CD4-positive, alpha-beta T cell (primary cell): ENCODE data around the gene NTM. TPM values are rescaled to one million over a fixed set of nuclear protein-coding genes. Genes with fewer than 3 reads are reported as not detected.

Experiments used
- ATAC-seq: fragments of 200-7000 bp; cut with Tn5 transposase; one replicate; pipeline ENCODE4 v1.10.0; 2022; ENCODE audit warnings: mild to moderate bottlenecking; ENCODE audit not compliant: poor library complexity
- CTCF ChIA-PET: fragments of 350-600 bp; sonication (Branson Sonifier 250); formaldehyde crosslinking; loops from one replicate; lab custom pipeline; 2021; ENCODE audit warnings: antibody characterized with exemption, inconsistent platforms; lab: Charles Lee
- POLR2A ChIA-PET: fragments of 350-600 bp; sonication (Branson Sonifier 250); formaldehyde crosslinking; loops from one replicate; lab custom pipeline; 2021; ENCODE audit warnings: antibody characterized with exemption, inconsistent platforms; lab: Charles Lee
- DNase-seq, 14 experiments: peaks; one replicate each; pipeline ENCODE4 v3.0.0-alpha.2; 2013 to 2020; ENCODE audit warnings: mixed read lengths in 2 of 14
- H3K27ac ChIP-seq, 2 donors: one replicate each; pipeline versions ENCODE4 v1.5.1 to v1.7.0; 2013; ENCODE audit warnings: low read length in 2 of 2, low read depth in 1 of 2, mild to moderate bottlenecking in 1 of 2
- H3K27me3 ChIP-seq, 2 experiments: 1 replicate in 1 of 2; 2 replicates in 1 of 2; pipeline versions ENCODE4 v1.6.1 to v1.7.0; 2013; ENCODE audit warnings: low read length in 2 of 2, control low read depth in 1 of 2, mild to moderate bottlenecking in 1 of 2, moderate library complexity in 1 of 2; ENCODE audit not compliant: insufficient read depth in 2 of 2, control insufficient read depth in 1 of 2
- H3K36me3 ChIP-seq: one replicate; pipeline ENCODE4 v1.6.1; 2013; ENCODE audit warnings: low read length, control low read depth; ENCODE audit not compliant: insufficient read depth
- H3K4me1 ChIP-seq: one replicate; pipeline ENCODE4 v1.6.1; 2013; ENCODE audit warnings: low read length, control low read depth; ENCODE audit not compliant: insufficient read depth
- H3K4me3 ChIP-seq: one replicate; pipeline ENCODE4 v1.5.1; 2013; ENCODE audit warnings: mild to moderate bottlenecking, low read length, moderate library complexity
- H3K9me3 ChIP-seq, 2 experiments: 1 replicate in 1 of 2; 2 replicates in 1 of 2; pipeline versions ENCODE4 v1.6.1 to v1.7.0; 2013; ENCODE audit warnings: low read length in 2 of 2, mild to moderate bottlenecking in 2 of 2, control low read depth in 1 of 2, moderate library complexity in 1 of 2; ENCODE audit not compliant: control insufficient read depth in 1 of 2, insufficient read depth in 1 of 2
- H3K27ac Mint-ChIP-seq: one replicate; pipeline ENCODE4 v1.8.0; 2020; ENCODE audit warnings: mixed read lengths
- H3K27me3 Mint-ChIP-seq: one replicate; pipeline ENCODE4 v1.8.0; 2021; ENCODE audit warnings: mixed read lengths
- H3K36me3 Mint-ChIP-seq: one replicate; pipeline ENCODE4 v1.8.0; 2021; ENCODE audit warnings: low read depth, mixed read lengths
- H3K4me1 Mint-ChIP-seq: one replicate; pipeline ENCODE4 v1.8.0; 2021; ENCODE audit warnings: low read depth, mixed read lengths
- H3K4me3 Mint-ChIP-seq: one replicate; pipeline ENCODE4 v1.8.0; 2020; ENCODE audit warnings: mild to moderate bottlenecking, mixed read lengths
- H3K9me3 Mint-ChIP-seq: one replicate; pipeline ENCODE4 v1.8.0; 2020; ENCODE audit warnings: mixed read lengths
- CTCF ChIP-seq: fragments of 200-600 bp; IDR thresholded peaks from one replicate; pipeline ENCODE4 v1.8.0; 2022; ENCODE audit warnings: antibody characterized with exemption, mild to moderate bottlenecking
- intact Hi-C, 2 experiments: fragments of 100-400 bp; cut with DNase I in 1 of 2; cut with micrococcal nuclease in 1 of 2; formaldehyde crosslinking; loops; one replicate each; pipeline versions ENCODE4 v1.15.1 to v1.9.0; 2023 to 2025; cut with DNase I, micrococcal nuclease
- total RNA-seq, 174 experiments: library from RNA in 2 of 174; stranded (reverse) in 2 of 174; gene quantifications; one replicate each; pipeline ENCODE4 v1.2.3 and lab custom pipeline; 2021 to 2026

NTM gene
- total RNA-seq, 2 experiments from 2014 or later, result not detected

- H3K4me1 ChIP-seq, result no peaks in the 10 kb centered on the region
- Mint-ChIP-seq H3K9me3 (no peaks in the 10 kb centered on the region), H3K27ac (no peak overlapping the region), H3K4me1 (no peaks in the 10 kb centered on the region), H3K36me3 (no peaks in the 10 kb centered on the region), H3K4me3 (no peak overlapping the region), H3K27me3 (no peaks in the 10 kb centered on the region)
- H3K4me3 ChIP-seq, result no peak overlapping the region
- H3K27me3 ChIP-seq, result no peaks in the 10 kb centered on the region
- DNase-seq (no peak), ATAC-seq (no peak)
- ChIA-PET CTCF (interaction anchor here (1.1 kb wide), 1 partner anchor 1056 kb away, joined by 3 read pairs; no protein-coding TSS in a partner anchor), POLR2A (no interaction called here)
- no peak for TF ChIP-seq CTCF
- H3K36me3 ChIP-seq, result no peaks in the 10 kb centered on the region
- peaks cover 0 to 6% of the 10 kb centered on the region in 2 experiments for H3K9me3 ChIP-seq
- intact Hi-C loops, result no loop called here
- no peak overlapping the region for H3K27ac ChIP-seq
Measured at GRCh38 chr11:131885431-131885830, 515.0 kb downstream of the NTM start.

- no peaks in the 10 kb centered on the region for H3K27me3 ChIP-seq
- POLR2A ChIA-PET, result no interaction called here
- H3K4me3 ChIP-seq, result no peak overlapping the region
- no peaks in the 10 kb centered on the region for H3K4me1 Mint-ChIP-seq
- H3K4me3 Mint-ChIP-seq, result no peak overlapping the region
- no peaks in the 10 kb centered on the region for H3K9me3 Mint-ChIP-seq
- H3K36me3 ChIP-seq, result no peaks in the 10 kb centered on the region
- H3K27ac Mint-ChIP-seq, result no peak overlapping the region
- no peak overlapping the region for H3K27ac ChIP-seq
- TF ChIP-seq CTCF, result no peak
- no peak for DNase-seq
- intact Hi-C loops, result no loop called here
- no peaks in the 10 kb centered on the region for H3K36me3 Mint-ChIP-seq
- peaks cover 0 to 6% of the 10 kb centered on the region in 2 experiments for H3K9me3 ChIP-seq
- no peaks in the 10 kb centered on the region for H3K27me3 Mint-ChIP-seq
- ATAC-seq, result no peak
- H3K4me1 ChIP-seq, result no peaks in the 10 kb centered on the region
- CTCF ChIA-PET, result no interaction called here
Measured at GRCh38 chr11:131886201-131886600, 515.8 kb downstream of the NTM start.

- CTCF ChIA-PET, result no interaction called here
- H3K9me3 ChIP-seq, result peaks cover 0 to 6% of the 10 kb centered on the region in 2 experiments
- intact Hi-C loops, result no loop called here
- Mint-ChIP-seq H3K4me3 (no peak overlapping the region), H3K9me3 (no peaks in the 10 kb centered on the region), H3K4me1 (no peaks in the 10 kb centered on the region), H3K27ac (no peak overlapping the region), H3K27me3 (no peaks in the 10 kb centered on the region), H3K36me3 (no peaks in the 10 kb centered on the region)
- no peak for ATAC-seq
- no peak overlapping the region for H3K4me3 ChIP-seq
- H3K27ac ChIP-seq, result no peak overlapping the region
- no peak for TF ChIP-seq CTCF
- no peaks in the 10 kb centered on the region for H3K27me3 ChIP-seq
- H3K4me1 ChIP-seq, result no peaks in the 10 kb centered on the region
- no peak for DNase-seq
- H3K36me3 ChIP-seq, result no peaks in the 10 kb centered on the region
- POLR2A ChIA-PET, result no interaction called here
Measured at GRCh38 chr11:131888230-131888855, 517.9 kb downstream of the NTM start.
